ENCODE data around the gene DCAF8L2. TPM values are rescaled to one million over a fixed set of nuclear protein-coding genes. Genes with fewer than 3 reads are reported as not detected.
"Not testable (repeated sequence)": the region's sequence is repeated elsewhere in the genome, so short reads cannot be mapped to it uniquely, and the experiment has no call there.

Gene DCAF8L2
- total RNA-seq, 2 donors from 2014 or later = not detected

- Histone ChIP-seq H3K36me3 (no peaks in the 10 kb centered on the region), H3K4me1 (no peaks in the 10 kb centered on the region), H3K9me3 (no peaks in the 10 kb centered on the region), H3K27me3 (no peaks in the 10 kb centered on the region), H3K4me3 (no peak overlapping the region), H3K27ac (no peak overlapping the region)
- DNase-seq (ENCODE audit: low spot score) = no peak
- no peak for TF ChIP-seq CTCF (IDR thresholded peaks at IDR 0.05)
Measured at GRCh38 chrX:27715610-27716009, 125.5 kb downstream of the DCAF8L2 start.

GRCh38 chrX:27728291-27728690 lies 138.1 kb downstream of the DCAF8L2 start:
- H3K9me3 ChIP-seq = no peaks in the 10 kb centered on the region
- no peaks in the 10 kb centered on the region for H3K27me3 ChIP-seq
- no peak for DNase-seq (ENCODE audit: low spot score)
- H3K4me3 ChIP-seq = no peak overlapping the region
- no peaks in the 10 kb centered on the region for H3K36me3 ChIP-seq
- no peak overlapping the region for H3K27ac ChIP-seq
- H3K4me1 ChIP-seq = no peaks in the 10 kb centered on the region
- no peak for TF ChIP-seq CTCF (IDR thresholded peaks at IDR 0.05)

GRCh38 chrX:27731962-27732361 lies 141.8 kb downstream of the DCAF8L2 start:
- H3K4me1 ChIP-seq = no peaks in the 10 kb centered on the region
- H3K27me3 ChIP-seq = no peaks in the 10 kb centered on the region
- no peaks in the 10 kb centered on the region for H3K9me3 ChIP-seq
- H3K27ac ChIP-seq = no peak overlapping the region
- no peak for DNase-seq (ENCODE audit: low spot score)
- no peak overlapping the region for H3K4me3 ChIP-seq
- no peak for TF ChIP-seq CTCF (IDR thresholded peaks at IDR 0.05)
- no peaks in the 10 kb centered on the region for H3K36me3 ChIP-seq

GRCh38 chrX:27735914-27736313 lies 145.8 kb downstream of the DCAF8L2 start:
- Histone ChIP-seq H3K36me3 (no peaks in the 10 kb centered on the region), H3K4me3 (no peak overlapping the region), H3K27ac (no peak overlapping the region), H3K9me3 (no peaks in the 10 kb centered on the region), H3K4me1 (no peaks in the 10 kb centered on the region), H3K27me3 (no peaks in the 10 kb centered on the region)
- DNase-seq (ENCODE audit: low spot score) = no peak
- TF ChIP-seq CTCF (IDR thresholded peaks at IDR 0.05) = no peak

GRCh38 chrX:27740933-27741332 lies 150.8 kb downstream of the DCAF8L2 start:
- Histone ChIP-seq H3K36me3 (no peaks in the 10 kb centered on the region), H3K27me3 (no peaks in the 10 kb centered on the region), H3K9me3 (no peaks in the 10 kb centered on the region), H3K4me1 (no peaks in the 10 kb centered on the region), H3K27ac (no peak overlapping the region), H3K4me3 (no peak overlapping the region)
- no peak for DNase-seq (ENCODE audit: low spot score)
- TF ChIP-seq CTCF (IDR thresholded peaks at IDR 0.05) = no peak

- H3K27ac ChIP-seq; H3K9me3 ChIP-seq; H3K4me3 ChIP-seq; H3K36me3 ChIP-seq; H3K27me3 ChIP-seq; DNase-seq (ENCODE audit: low spot score); H3K4me1 ChIP-seq: not testable (repeated sequence)
Measured at GRCh38 chrX:27743521-27743920, 153.4 kb downstream of the DCAF8L2 start.

Data from right atrium auricular region (tissue), 2 donors.